ENCODE results near the gene SLIT1.
"Not testable (repeated sequence)": the region's sequence is repeated elsewhere in the genome, so short reads cannot be mapped to it uniquely, and the experiment has no call there.

SLIT1 gene

GRCh38 chr10:97042716-97043562, 142.8 kb downstream of the SLIT1 start:
- DNase-seq (ENCODE audit: low read depth), result no peak

- no peak for DNase-seq (ENCODE audit: low read depth)
These were observed 143.7 kb downstream of the SLIT1 start for GRCh38 chr10:97042081-97042480.

- DNase-seq (ENCODE audit: low read depth), result no peak
These were observed 145.1 kb downstream of the SLIT1 start for GRCh38 chr10:97040706-97041105.

GRCh38 chr10:97040248-97040584, 145.5 kb downstream of the SLIT1 start:
- no peak for DNase-seq (ENCODE audit: low read depth)

GRCh38 chr10:97039538-97040247, 146.1 kb downstream of the SLIT1 start:
- no peak for DNase-seq (ENCODE audit: low read depth)

GRCh38 chr10:97038688-97039087, 147.1 kb downstream of the SLIT1 start:
- DNase-seq (ENCODE audit: low read depth), result no peak

- peak; percentile 48 for DNase-seq (ENCODE audit: low read depth)
These were observed 148.1 kb downstream of the SLIT1 start for GRCh38 chr10:97037365-97038361.

- no peak for DNase-seq (ENCODE audit: low read depth)
These were observed 150.6 kb downstream of the SLIT1 start for GRCh38 chr10:97034958-97035769.

GRCh38 chr10:97034301-97034700, 151.5 kb downstream of the SLIT1 start:
- DNase-seq (ENCODE audit: low read depth), result no peak

- DNase-seq (ENCODE audit: low read depth), result not testable (repeated sequence)
These were observed 151.9 kb downstream of the SLIT1 start for GRCh38 chr10:97033841-97034240.

GRCh38 chr10:97032624-97033023, 153.1 kb downstream of the SLIT1 start:
- no peak for DNase-seq (ENCODE audit: low read depth)

- no peak for DNase-seq (ENCODE audit: low read depth)
These were observed 154.3 kb downstream of the SLIT1 start for GRCh38 chr10:97031459-97031858.

- DNase-seq (ENCODE audit: low read depth), result no peak
These were observed 154.9 kb downstream of the SLIT1 start for GRCh38 chr10:97030894-97031293.

GRCh38 chr10:97029271-97029670, 156.5 kb downstream of the SLIT1 start:
- no peak for DNase-seq (ENCODE audit: low read depth)

GRCh38 chr10:97028832-97029178, 157.0 kb downstream of the SLIT1 start:
- DNase-seq (ENCODE audit: low read depth), result no peak

- no peak for DNase-seq (ENCODE audit: low read depth)
These were observed 157.5 kb downstream of the SLIT1 start for GRCh38 chr10:97028126-97028831.

GRCh38 chr10:97025613-97026242, 160.0 kb downstream of the SLIT1 start:
- DNase-seq (ENCODE audit: low read depth), result peak; percentile 13

- DNase-seq (ENCODE audit: low read depth), result no peak
These were observed 161.3 kb downstream of the SLIT1 start for GRCh38 chr10:97024168-97025073.
